Activated naive CD4-positive, alpha-beta T cell treated with anti-CD3 and anti-CD28 coated beads, Interleukin-2, amount 10 ng/mL, durations not matched to agents 7 days and 5 days (primary cell): ENCODE measurements around the gene RFPL4AL1.

Experiments used
- CTCF ChIA-PET: fragments of 350-600 bp; sonication (Branson Sonifier 250); formaldehyde crosslinking; loops from one replicate; lab custom pipeline; 2021; ENCODE audit warnings: antibody characterized with exemption; lab: Charles Lee
- DNase-seq: peaks from one replicate; pipeline ENCODE4 v3.0.0-alpha.2; 2020
- H3K27ac Mint-ChIP-seq: one replicate; pipeline ENCODE4 v1.8.0; 2021; ENCODE audit warnings: mild to moderate bottlenecking, moderate library complexity, mixed read lengths
- H3K27me3 Mint-ChIP-seq: one replicate; pipeline ENCODE4 v1.8.0; 2021; ENCODE audit warnings: mild to moderate bottlenecking, mixed read lengths
- H3K36me3 Mint-ChIP-seq: one replicate; pipeline ENCODE4 v1.8.0; 2021; ENCODE audit warnings: mixed read lengths
- H3K4me1 Mint-ChIP-seq: one replicate; pipeline ENCODE4 v1.8.0; 2021; ENCODE audit warnings: mixed read lengths
- H3K4me3 Mint-ChIP-seq: one replicate; pipeline ENCODE4 v1.8.0; 2021; ENCODE audit warnings: mild to moderate bottlenecking, moderate library complexity, mixed read lengths
- H3K9me3 Mint-ChIP-seq: one replicate; pipeline ENCODE4 v1.8.0; 2021; ENCODE audit warnings: mixed read lengths

The RFPL4AL1 gene

GRCh38 chr19:55795021-55795420 lies 26.1 kb downstream of the RFPL4AL1 start:
- no peaks in the 10 kb centered on the region for H3K36me3 Mint-ChIP-seq
- CTCF ChIA-PET: no interaction called here
- no peak for DNase-seq
- no peaks in the 10 kb centered on the region for H3K4me1 Mint-ChIP-seq
- no peak overlapping the region for H3K27ac Mint-ChIP-seq
- no peaks in the 10 kb centered on the region for H3K27me3 Mint-ChIP-seq
- H3K9me3 Mint-ChIP-seq: no peaks in the 10 kb centered on the region
- H3K4me3 Mint-ChIP-seq: no peak overlapping the region

- no peak overlapping the region for H3K4me3 Mint-ChIP-seq
- H3K4me1 Mint-ChIP-seq: no peaks in the 10 kb centered on the region
- CTCF ChIA-PET: no interaction called here
- H3K36me3 Mint-ChIP-seq: no peaks in the 10 kb centered on the region
- no peak for DNase-seq
- H3K27me3 Mint-ChIP-seq: no peaks in the 10 kb centered on the region
- peaks cover 10% of the 10 kb centered on the region for H3K9me3 Mint-ChIP-seq
- no peak overlapping the region for H3K27ac Mint-ChIP-seq
These were observed 32.5 kb downstream of the RFPL4AL1 start for GRCh38 chr19:55801416-55801815.

- H3K9me3 Mint-ChIP-seq: peaks cover 15% of the 10 kb centered on the region
- no peaks in the 10 kb centered on the region for H3K27me3 Mint-ChIP-seq
- CTCF ChIA-PET: no interaction called here
- H3K4me3 Mint-ChIP-seq: no peak overlapping the region
- no peak for DNase-seq
- H3K36me3 Mint-ChIP-seq: no peaks in the 10 kb centered on the region
- no peaks in the 10 kb centered on the region for H3K4me1 Mint-ChIP-seq
- no peak overlapping the region for H3K27ac Mint-ChIP-seq
These were observed 33.4 kb downstream of the RFPL4AL1 start for GRCh38 chr19:55802281-55802680.

- CTCF ChIA-PET: interaction anchor here (1.2 to 3.4 kb wide), 3 partner anchors 152 to 182 kb away, joined by 3 to 22 read pairs (median 3); no protein-coding TSS in a partner anchor
- no peak overlapping the region for H3K27ac Mint-ChIP-seq
- H3K4me3 Mint-ChIP-seq: no peak overlapping the region
- peaks cover 4% of the 10 kb centered on the region for H3K4me1 Mint-ChIP-seq
- H3K27me3 Mint-ChIP-seq: no peaks in the 10 kb centered on the region
- peaks cover 11% of the 10 kb centered on the region for H3K9me3 Mint-ChIP-seq
- H3K36me3 Mint-ChIP-seq: no peaks in the 10 kb centered on the region
- DNase-seq: peak; percentile 50
These were observed 40.6 kb downstream of the RFPL4AL1 start for GRCh38 chr19:55809381-55810058.

GRCh38 chr19:55811340-55811739 lies 42.4 kb downstream of the RFPL4AL1 start:
- DNase-seq: no peak
- Mint-ChIP-seq H3K36me3 (no peaks in the 10 kb centered on the region), H3K4me1 (peaks cover 4% of the 10 kb centered on the region), H3K9me3 (peaks cover 9% of the 10 kb centered on the region), H3K4me3 (no peak overlapping the region), H3K27me3 (no peaks in the 10 kb centered on the region), H3K27ac (no peak overlapping the region)
- CTCF ChIA-PET: interaction anchor here (3.4 kb wide), 1 partner anchor 179 kb away, joined by 22 read pairs; no protein-coding TSS in a partner anchor

- no peaks in the 10 kb centered on the region for H3K27me3 Mint-ChIP-seq
- CTCF ChIA-PET: no interaction called here
- no peak overlapping the region for H3K4me3 Mint-ChIP-seq
- H3K9me3 Mint-ChIP-seq: peaks cover 4% of the 10 kb centered on the region
- H3K27ac Mint-ChIP-seq: no peak overlapping the region
- no peak for DNase-seq
- H3K4me1 Mint-ChIP-seq: peaks cover 4% of the 10 kb centered on the region
- no peaks in the 10 kb centered on the region for H3K36me3 Mint-ChIP-seq
These were observed 43.5 kb downstream of the RFPL4AL1 start for GRCh38 chr19:55812449-55812848.

- peaks cover 4% of the 10 kb centered on the region for H3K9me3 Mint-ChIP-seq
- no peak for DNase-seq
- no peaks in the 10 kb centered on the region for H3K27me3 Mint-ChIP-seq
- no peaks in the 10 kb centered on the region for H3K36me3 Mint-ChIP-seq
- H3K4me3 Mint-ChIP-seq: no peak overlapping the region
- CTCF ChIA-PET: no interaction called here
- no peak overlapping the region for H3K27ac Mint-ChIP-seq
- H3K4me1 Mint-ChIP-seq: peaks cover 4% of the 10 kb centered on the region
These were observed 45.0 kb downstream of the RFPL4AL1 start for GRCh38 chr19:55813906-55814305.

- no peaks in the 10 kb centered on the region for H3K36me3 Mint-ChIP-seq
- H3K27me3 Mint-ChIP-seq: no peaks in the 10 kb centered on the region
- no peak for DNase-seq
- no peak overlapping the region for H3K27ac Mint-ChIP-seq
- no peaks in the 10 kb centered on the region for H3K4me1 Mint-ChIP-seq
- CTCF ChIA-PET: no interaction called here
- no peak overlapping the region for H3K4me3 Mint-ChIP-seq
- peaks cover 10% of the 10 kb centered on the region for H3K9me3 Mint-ChIP-seq
These were observed 51.1 kb downstream of the RFPL4AL1 start for GRCh38 chr19:55820037-55820436.
